Mesodermal cell (in vitro differentiated cells): ENCODE measurements around the gene WNK2.

Experiments used
- H3K27ac ChIP-seq: 2 replicates; pipeline ENCODE4 v1.7.0; 2013; ENCODE audit warnings: mild to moderate bottlenecking, low read depth, low read length, moderate library complexity; ENCODE audit not compliant: severe bottlenecking
- H3K36me3 ChIP-seq: 2 replicates; pipeline ENCODE4 v1.7.1; 2013; ENCODE audit warnings: mild to moderate bottlenecking, low read length, moderate library complexity; ENCODE audit not compliant: control insufficient read depth, insufficient read depth
- H3K4me1 ChIP-seq: one replicate; pipeline ENCODE4 v1.7.1; 2013; ENCODE audit warnings: mild to moderate bottlenecking, low read length; ENCODE audit not compliant: insufficient read depth, control insufficient read depth, poor library complexity, severe bottlenecking
- H3K4me3 ChIP-seq: 2 replicates; pipeline ENCODE4 v1.7.0; 2013; ENCODE audit warnings: low read length, control low read depth, mild to moderate bottlenecking; ENCODE audit not compliant: insufficient read depth, poor library complexity, severe bottlenecking; ENCODE audit errors: extremely low read depth
- H3K9me3 ChIP-seq: 2 replicates; pipeline ENCODE4 v1.7.1; 2013; ENCODE audit warnings: mild to moderate bottlenecking, low read length, moderate library complexity; ENCODE audit not compliant: control insufficient read depth
- WGBS, 2 experiments: methylation state at CpG; one replicate each; pipeline ENCODE4 v1.1.5; 2013; ENCODE audit warnings: missing lambda C conversion rate in 2 of 2; ENCODE audit not compliant: insufficient coverage in 2 of 2; 5-methylcytosine and 5-hydroxymethylcytosine counted together

WNK2 gene

GRCh38 chr9:93187574-93187973 lies 3.6 kb downstream of the WNK2 start:
- Histone ChIP-seq H3K9me3 (no peaks in the 10 kb centered on the region), H3K4me3 (no peak overlapping the region), H3K36me3 (no peaks in the 10 kb centered on the region), H3K4me1 (peaks cover 4% of the 10 kb centered on the region), H3K27ac (no peak overlapping the region)
- WGBS, 2 experiments = 100% methylated on average over 2 to 3 of the region's 5 CpGs

DNA sequence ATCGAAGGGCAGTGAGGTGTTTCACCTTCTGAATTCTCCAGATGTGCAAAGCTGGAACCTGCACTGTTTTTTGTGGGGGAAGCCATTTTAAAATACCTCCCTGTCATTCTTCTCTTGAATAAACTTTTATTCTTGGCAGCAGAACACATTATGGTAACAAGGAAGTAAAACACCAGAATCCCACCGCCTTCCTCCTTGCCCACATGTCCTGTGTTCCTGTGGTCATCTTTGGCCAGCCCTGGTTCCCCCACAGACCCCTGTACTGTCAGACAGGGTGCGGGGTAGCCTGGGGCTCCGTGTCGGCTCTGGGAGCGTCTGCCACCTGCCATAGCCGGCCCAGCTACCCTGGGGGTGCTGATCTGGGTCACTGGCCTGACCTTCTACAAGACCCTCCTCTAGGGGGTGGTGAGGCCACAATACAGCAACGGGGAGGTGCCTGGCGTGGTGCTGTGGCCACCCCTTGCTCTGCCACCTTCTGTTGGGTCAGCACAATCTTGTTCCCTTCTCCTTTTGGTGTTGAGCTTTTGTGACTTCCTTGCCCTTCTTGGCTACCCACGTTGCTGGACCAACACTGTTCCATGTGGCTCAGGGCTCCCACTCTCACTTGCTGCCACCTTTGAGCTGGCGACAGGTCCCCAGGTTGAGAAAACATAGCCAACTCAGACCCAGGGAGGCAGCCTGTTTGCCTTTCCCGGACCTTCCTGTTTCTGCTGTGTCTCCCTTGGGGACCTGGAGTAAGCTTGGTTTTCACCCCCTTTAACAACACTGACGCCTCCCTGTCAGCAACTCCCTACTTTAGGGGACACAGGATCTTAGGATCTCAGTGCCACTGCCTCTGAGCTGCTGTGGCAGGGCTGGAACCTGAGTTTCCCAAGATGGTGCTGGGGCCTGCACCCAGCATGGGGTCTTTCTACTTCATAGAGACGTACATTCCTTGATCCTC lies 4.8 kb downstream of the WNK2 start:
- WGBS, 2 experiments = 88 to 89% methylated on average over 12 to 13 of the region's 14 CpGs
- Histone ChIP-seq H3K4me3 (no peak overlapping the region), H3K9me3 (no peaks in the 10 kb centered on the region), H3K4me1 (peaks cover under 1% of the 10 kb centered on the region), H3K36me3 (no peaks in the 10 kb centered on the region), H3K27ac (no peak overlapping the region)

DNA sequence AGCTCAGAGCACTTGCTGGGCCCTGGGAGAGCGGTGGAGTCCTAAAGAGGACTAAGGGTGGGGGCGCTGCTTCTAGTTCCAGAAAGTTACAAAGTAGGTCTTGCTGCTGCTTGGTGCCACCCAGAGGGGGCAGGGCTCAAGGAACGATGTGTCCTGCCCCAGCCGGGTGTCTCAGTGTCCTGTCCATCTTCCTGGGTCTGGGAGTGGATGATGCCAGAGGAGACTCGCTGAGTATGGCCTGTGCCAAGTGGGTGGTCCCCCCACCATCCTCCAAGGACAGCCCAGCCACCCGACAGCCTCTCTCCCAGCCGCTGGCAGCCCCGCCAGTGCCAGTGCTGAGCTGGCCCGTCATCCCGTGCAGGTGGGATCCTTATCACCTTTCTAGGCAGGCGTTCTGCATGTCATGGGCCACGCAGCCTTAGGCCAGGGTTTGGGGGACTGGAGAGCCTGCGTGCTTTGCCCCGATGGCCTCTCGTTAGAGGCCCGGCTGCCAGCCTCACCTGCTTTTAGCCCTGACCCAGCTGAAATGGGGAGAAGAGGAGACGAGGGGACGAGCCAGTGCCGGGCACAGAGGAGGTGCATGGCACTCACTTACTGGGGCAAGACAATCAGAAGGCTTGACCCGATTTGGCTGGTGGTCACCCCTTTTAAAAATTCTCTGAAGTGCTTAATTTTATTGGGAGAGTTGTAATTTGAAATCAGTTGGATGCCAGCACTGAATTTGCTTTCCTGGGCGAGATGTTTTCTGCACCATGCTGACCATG lies 5.6 kb downstream of the WNK2 start:
- no peaks in the 10 kb centered on the region for H3K4me1 ChIP-seq
- H3K27ac ChIP-seq = no peak overlapping the region
- no peak overlapping the region for H3K4me3 ChIP-seq
- H3K36me3 ChIP-seq = no peaks in the 10 kb centered on the region
- H3K9me3 ChIP-seq = no peaks in the 10 kb centered on the region
- WGBS, 2 experiments = 93 to 94% methylated on average over 15 to 21 of the region's 21 CpGs

DNA sequence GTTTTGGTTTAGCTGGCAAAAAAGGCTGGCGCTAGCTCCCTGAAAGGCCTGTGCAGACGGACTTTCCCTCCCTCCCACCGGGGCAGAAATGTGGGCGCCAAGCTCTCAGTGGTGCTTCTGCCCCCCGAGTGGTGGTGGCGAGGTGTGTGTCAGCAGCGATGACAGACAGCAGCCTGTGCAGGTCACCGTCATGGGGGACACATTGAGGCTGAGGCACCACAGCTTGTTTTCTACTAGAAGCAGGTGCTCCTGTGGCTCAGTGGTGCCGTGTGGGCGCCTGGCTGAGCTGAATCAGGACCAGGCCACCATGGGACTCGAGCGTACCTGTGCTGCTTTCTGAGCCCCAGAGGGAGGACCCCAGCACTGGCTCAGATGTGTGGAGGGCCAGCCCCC lies 6.2 kb downstream of the WNK2 start:
- no peaks in the 10 kb centered on the region for H3K9me3 ChIP-seq
- WGBS, 2 experiments = 82 to 92% methylated on average over 12 of the region's 12 CpGs

DNA sequence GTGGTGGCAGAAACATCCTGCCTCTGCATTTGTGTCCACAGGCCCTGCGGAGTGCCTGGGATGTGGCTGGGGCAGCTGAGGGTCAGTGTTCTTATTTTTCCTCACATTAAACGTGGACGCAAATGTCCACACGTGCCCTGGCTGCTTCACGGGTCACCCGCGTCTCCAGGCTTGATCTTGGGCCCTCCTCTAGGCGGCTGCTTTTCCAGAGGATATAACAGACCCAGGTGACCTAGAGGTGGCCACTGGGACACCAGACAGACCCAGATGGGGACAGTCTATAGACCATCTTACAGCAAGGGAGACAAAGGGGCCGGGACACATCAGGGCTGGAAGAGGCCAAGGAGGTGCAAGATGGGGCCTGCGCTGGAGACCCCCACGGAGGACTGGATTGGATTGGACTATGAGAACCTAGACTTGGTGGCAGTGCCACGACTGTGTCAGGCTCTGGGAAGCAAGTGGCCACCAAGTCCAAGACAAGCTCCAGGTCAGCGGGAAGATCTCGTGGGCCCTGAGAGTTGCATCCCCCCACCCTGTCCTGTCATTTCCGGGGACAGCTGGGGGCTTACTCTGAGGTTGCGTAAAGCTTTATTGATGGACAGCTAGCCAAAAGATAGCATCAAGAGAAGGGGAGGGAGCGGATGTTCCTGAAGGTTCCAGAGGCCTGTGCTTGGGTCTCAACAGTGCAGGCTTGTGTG lies 6.9 kb downstream of the WNK2 start:
- Histone ChIP-seq H3K27ac (no peak overlapping the region), H3K36me3 (no peaks in the 10 kb centered on the region), H3K4me1 (no peaks in the 10 kb centered on the region), H3K4me3 (no peak overlapping the region), H3K9me3 (no peaks in the 10 kb centered on the region)
- 91 to 94% methylated on average over 10 to 15 of the region's 17 CpGs for WGBS, 2 experiments

More for the DNA sequence above, 6.2 kb downstream of the WNK2 start:
- H3K4me3 ChIP-seq = no peak overlapping the region
- no peak overlapping the region for H3K27ac ChIP-seq
- H3K4me1 ChIP-seq = no peaks in the 10 kb centered on the region
- no peaks in the 10 kb centered on the region for H3K36me3 ChIP-seq

GRCh38 chr9:93191354-93191660 lies 7.4 kb downstream of the WNK2 start:
- Histone ChIP-seq H3K4me3 (no peak overlapping the region), H3K9me3 (no peaks in the 10 kb centered on the region), H3K36me3 (no peaks in the 10 kb centered on the region), H3K4me1 (no peaks in the 10 kb centered on the region), H3K27ac (no peak overlapping the region)
- WGBS, 2 experiments = 89 to 93% methylated on average over 4 to 5 of the region's 5 CpGs

GRCh38 chr9:93192721-93193387 lies 8.9 kb downstream of the WNK2 start:
- no peaks in the 10 kb centered on the region for H3K36me3 ChIP-seq
- no peak overlapping the region for H3K27ac ChIP-seq
- H3K4me1 ChIP-seq = no peaks in the 10 kb centered on the region
- no peaks in the 10 kb centered on the region for H3K9me3 ChIP-seq
- 73 to 94% methylated on average over 7 to 10 of the region's 11 CpGs for WGBS, 2 experiments
- no peak overlapping the region for H3K4me3 ChIP-seq

- Histone ChIP-seq H3K4me3 (no peak overlapping the region), H3K27ac (no peak overlapping the region), H3K4me1 (no peaks in the 10 kb centered on the region), H3K36me3 (no peaks in the 10 kb centered on the region), H3K9me3 (no peaks in the 10 kb centered on the region)
- whole genome bisulfite sequencing, 2 experiments = 86 to 90% methylated on average over 9 of the region's 12 CpGs
These were observed 9.7 kb downstream of the WNK2 start for GRCh38 chr9:93193388-93194220.

- H3K36me3 ChIP-seq = no peaks in the 10 kb centered on the region
- H3K9me3 ChIP-seq = no peaks in the 10 kb centered on the region
- no peak overlapping the region for H3K27ac ChIP-seq
- no peak overlapping the region for H3K4me3 ChIP-seq
- no CpG with 5 or more reads among the region's 1 CpG for WGBS, 2 experiments
- no peaks in the 10 kb centered on the region for H3K4me1 ChIP-seq
These were observed 10.3 kb downstream of the WNK2 start for GRCh38 chr9:93194221-93194625.

DNA sequence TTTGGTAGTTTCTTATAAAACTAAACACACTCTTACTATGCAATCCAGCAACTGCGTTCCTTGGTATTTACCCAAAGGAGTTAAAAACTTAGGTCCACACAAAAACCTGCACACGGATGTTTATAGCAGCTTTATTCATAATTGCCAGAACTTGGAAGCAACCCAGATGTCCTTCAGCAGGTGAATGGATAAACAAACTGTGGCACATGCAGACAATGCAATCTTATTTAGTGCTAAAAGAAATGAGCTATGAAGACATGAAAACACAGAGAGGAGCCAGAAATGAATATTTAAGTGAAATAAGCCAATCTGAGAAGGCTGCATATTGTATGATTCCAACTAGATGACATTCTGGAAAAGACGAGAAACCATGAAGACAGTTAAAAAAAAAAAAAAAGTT lies 10.7 kb downstream of the WNK2 start:
- H3K36me3 ChIP-seq = no peaks in the 10 kb centered on the region
- H3K9me3 ChIP-seq = no peaks in the 10 kb centered on the region
- whole genome bisulfite sequencing, 2 experiments = 91 to 100% methylated on average over 1 to 3 of the region's 3 CpGs
- H3K4me1 ChIP-seq = no peaks in the 10 kb centered on the region
- H3K27ac ChIP-seq = no peak overlapping the region
- no peak overlapping the region for H3K4me3 ChIP-seq
